Body of pancreas (tissue), 4 donors: ENCODE data around the gene EPB42.

Experiments used
- POLR2A ChIP-seq, 3 donors: fragments of 450-650 bp; IDR thresholded peaks; one replicate each; pipeline ENCODE4 v1.6.1; 2016; ENCODE audit warnings: antibody characterized with exemption in 3 of 3, mild to moderate bottlenecking in 2 of 3
- TF ChIP-seq, protein P1 (sequence below), 7 experiments: fragments of 450-650 bp in 4 of 7; fragments of 200-600 bp in 3 of 7; sonication (generic) in 3 of 7; IDR thresholded peaks; one replicate each; pipeline ENCODE4 v1.5.1; 2016 to 2019; ENCODE audit warnings: antibody characterized with exemption in 7 of 7

DNA sequence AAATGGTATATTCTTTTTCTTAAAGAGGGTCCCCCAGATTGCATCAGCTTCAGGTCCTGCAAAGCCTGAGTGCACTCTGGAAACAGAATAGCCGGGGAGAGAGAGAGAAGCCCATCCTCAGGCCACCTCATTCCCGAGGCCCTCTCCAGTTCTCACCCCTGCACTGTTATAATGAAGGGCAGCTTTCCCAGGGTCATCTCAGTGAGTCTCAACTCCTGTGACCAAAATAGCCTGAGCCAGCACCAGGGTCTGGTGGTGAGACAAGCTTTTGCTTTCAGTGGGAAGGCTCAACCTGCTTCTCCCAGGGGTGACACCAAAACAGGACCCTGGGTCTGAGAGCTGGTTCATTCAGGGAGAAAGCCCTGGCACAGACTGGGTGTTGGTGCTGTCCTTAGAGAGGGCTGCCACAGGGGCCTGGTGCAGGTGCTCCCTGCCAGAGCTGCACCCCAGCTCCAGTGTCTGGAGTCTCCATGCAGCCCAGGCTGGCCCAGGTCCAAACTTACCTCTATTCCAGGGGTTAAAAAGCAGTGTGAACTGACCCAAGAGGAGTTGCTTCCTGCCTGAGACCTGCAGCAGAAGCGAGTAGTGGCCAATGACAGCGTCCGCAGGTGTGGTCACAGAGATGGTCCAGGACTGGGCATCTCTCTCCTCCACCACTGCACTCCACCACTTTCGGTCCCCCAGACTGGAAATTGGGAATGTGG lies 6.1 kb downstream of the EPB42 start:
- TF ChIP-seq, protein P1, sequence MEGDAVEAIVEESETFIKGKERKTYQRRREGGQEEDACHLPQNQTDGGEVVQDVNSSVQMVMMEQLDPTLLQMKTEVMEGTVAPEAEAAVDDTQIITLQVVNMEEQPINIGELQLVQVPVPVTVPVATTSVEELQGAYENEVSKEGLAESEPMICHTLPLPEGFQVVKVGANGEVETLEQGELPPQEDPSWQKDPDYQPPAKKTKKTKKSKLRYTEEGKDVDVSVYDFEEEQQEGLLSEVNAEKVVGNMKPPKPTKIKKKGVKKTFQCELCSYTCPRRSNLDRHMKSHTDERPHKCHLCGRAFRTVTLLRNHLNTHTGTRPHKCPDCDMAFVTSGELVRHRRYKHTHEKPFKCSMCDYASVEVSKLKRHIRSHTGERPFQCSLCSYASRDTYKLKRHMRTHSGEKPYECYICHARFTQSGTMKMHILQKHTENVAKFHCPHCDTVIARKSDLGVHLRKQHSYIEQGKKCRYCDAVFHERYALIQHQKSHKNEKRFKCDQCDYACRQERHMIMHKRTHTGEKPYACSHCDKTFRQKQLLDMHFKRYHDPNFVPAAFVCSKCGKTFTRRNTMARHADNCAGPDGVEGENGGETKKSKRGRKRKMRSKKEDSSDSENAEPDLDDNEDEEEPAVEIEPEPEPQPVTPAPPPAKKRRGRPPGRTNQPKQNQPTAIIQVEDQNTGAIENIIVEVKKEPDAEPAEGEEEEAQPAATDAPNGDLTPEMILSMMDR (IDR thresholded peaks at IDR 0.05), result no peak
- no peak for TF ChIP-seq POLR2A (IDR thresholded peaks at IDR 0.05)
